Right lung (tissue), 5 donors: ENCODE measurements around the gene TAS2R9. TPM values are rescaled to one million over a fixed set of nuclear protein-coding genes. Genes with fewer than 3 reads are reported as not detected.

Experiments used
- polyA plus RNA-seq, 5 donors: library from polyadenylated mRNA; unstranded; fragments of 120-200 nt; gene quantifications; one replicate each; pipeline versions ENCODE4 v1.2.1 to v1.2.3, GENCODE V29; 2013; ENCODE audit warnings: inconsistent platforms in 1 of 5, low replicate concordance in 1 of 5; ENCODE audit not compliant: insufficient read length in 5 of 5, insufficient read depth in 1 of 5

The TAS2R9 gene
- polyA plus RNA-seq, 5 donors = not detected

Other genes starting within 250 kb of the TAS2R9 start
- gene MAGOHB, start 196.6 kb downstream of the TAS2R9 start, polyA plus RNA-seq = 10 to 100 TPM; 31.3 to 56.6 (median 44.7) TPM
- under 1 TPM; 0.54 to 0.85 (median 0.60) TPM for gene STYK1, start 136.1 kb downstream of the TAS2R9 start, polyA plus RNA-seq
- 100 to 1,000 TPM; 123 to 182 (median 145) TPM for gene YBX3, start 86.8 kb downstream of the TAS2R9 start, polyA plus RNA-seq
- not detected for gene TAS2R7, start 7.5 kb downstream of the TAS2R9 start, polyA plus RNA-seq
- gene TAS2R8, start 2.9 kb downstream of the TAS2R9 start, polyA plus RNA-seq = not detected
- gene TAS2R10, start 16.2 kb upstream of the TAS2R9 start, polyA plus RNA-seq = 1 to 10 TPM; 1.1 to 3.5 (median 2.4) TPM
- 10 to 100 TPM in 3 of 5 donors, 1 to 10 TPM in 2; 7.2 to 16.9 (median 11.4) TPM for gene PRR4, start 39.3 kb upstream of the TAS2R9 start, polyA plus RNA-seq
- 10 to 100 TPM in 4 of 5 donors, 1 to 10 TPM in 1; 7.2 to 20.8 (median 14.9) TPM for gene PRH1, start 74.1 kb upstream of the TAS2R9 start, polyA plus RNA-seq
- gene TAS2R13, start 99.4 kb upstream of the TAS2R9 start, polyA plus RNA-seq = under 1 TPM in 3 of 5 donors, not detected in 2; 0.10 to 0.30 (median 0.14) TPM
- gene PRH2, start 119.1 kb upstream of the TAS2R9 start, polyA plus RNA-seq = under 1 TPM; 0.49 to 0.75 (median 0.71) TPM
- gene TAS2R14, start 129.1 kb upstream of the TAS2R9 start, polyA plus RNA-seq = 1 to 10 TPM; 3.6 to 6.0 (median 5.6) TPM
- gene TAS2R50, start 176.7 kb upstream of the TAS2R9 start, polyA plus RNA-seq = under 1 TPM in 3 of 5 donors, not detected in 2; 0.11 to 0.37 (median 0.26) TPM
- 1 to 10 TPM; 2.1 to 5.1 (median 3.4) TPM for gene TAS2R20, start 188.1 kb upstream of the TAS2R9 start, polyA plus RNA-seq
- 1 to 10 TPM; 1.5 to 3.4 (median 2.5) TPM for gene TAS2R19, start 212.5 kb upstream of the TAS2R9 start, polyA plus RNA-seq
- gene TAS2R31, start 221.2 kb upstream of the TAS2R9 start, polyA plus RNA-seq = 1 to 10 TPM; 1.0 to 2.9 (median 2.1) TPM